Hippocampal formation (tissue), 2 donors: ENCODE measurements around the gene NCL.
"Not testable (repeated sequence)": the region's sequence is repeated elsewhere in the genome, so short reads cannot be mapped to it uniquely, and the experiment has no call there.

Experiments used
- DNase-seq, 2 donors: peaks; one replicate each; lab custom pipeline; 2025; lab: John Stamatoyannopoulos, UW

The NCL gene

GRCh38 chr2:231430437-231430836, 33.8 kb downstream of the NCL start:
- not testable (repeated sequence) for DNase-seq

GRCh38 chr2:231429901-231430300, 34.4 kb downstream of the NCL start:
- no peak for DNase-seq

- DNase-seq: no peak
Measured at GRCh38 chr2:231429152-231429551, 35.1 kb downstream of the NCL start.

- no peak for DNase-seq
Measured at GRCh38 chr2:231427116-231427515, 37.2 kb downstream of the NCL start.

GRCh38 chr2:231425811-231426703, 38.2 kb downstream of the NCL start:
- no peak for DNase-seq

GRCh38 chr2:231425291-231425810, 38.9 kb downstream of the NCL start:
- no peak for DNase-seq

GRCh38 chr2:231423176-231423575, 41.1 kb downstream of the NCL start:
- no peak for DNase-seq

- DNase-seq: no peak
Measured at GRCh38 chr2:231422056-231422455, 42.2 kb downstream of the NCL start.

GRCh38 chr2:231421051-231421580, 43.2 kb downstream of the NCL start:
- DNase-seq: no peak

- DNase-seq: no peak
Measured at GRCh38 chr2:231418820-231419640, 45.3 kb downstream of the NCL start.

GRCh38 chr2:231415029-231415428, 49.3 kb downstream of the NCL start:
- no peak for DNase-seq

GRCh38 chr2:231413921-231414476, 50.3 kb downstream of the NCL start:
- no peak for DNase-seq

- DNase-seq: no peak
Measured at GRCh38 chr2:231413456-231413855, 50.8 kb downstream of the NCL start.

GRCh38 chr2:231412618-231412963, 51.7 kb downstream of the NCL start:
- no peak for DNase-seq

- DNase-seq: peak; percentile 73 to 76
Measured at GRCh38 chr2:231411831-231412617, 52.3 kb downstream of the NCL start.

GRCh38 chr2:231411237-231411636, 53.0 kb downstream of the NCL start:
- no peak for DNase-seq

- DNase-seq: no peak
Measured at GRCh38 chr2:231410293-231411004, 53.8 kb downstream of the NCL start.

GRCh38 chr2:231409776-231410175, 54.5 kb downstream of the NCL start:
- no peak for DNase-seq

GRCh38 chr2:231408304-231408703, 56.0 kb downstream of the NCL start:
- not testable (repeated sequence) for DNase-seq

GRCh38 chr2:231407686-231408085, 56.6 kb downstream of the NCL start:
- not testable (repeated sequence) for DNase-seq
